ENCODE measurements around the gene BCL2L1.
"Not testable (repeated sequence)": the region's sequence is repeated elsewhere in the genome, so short reads cannot be mapped to it uniquely, and the experiment has no call there.

The BCL2L1 gene

DNA sequence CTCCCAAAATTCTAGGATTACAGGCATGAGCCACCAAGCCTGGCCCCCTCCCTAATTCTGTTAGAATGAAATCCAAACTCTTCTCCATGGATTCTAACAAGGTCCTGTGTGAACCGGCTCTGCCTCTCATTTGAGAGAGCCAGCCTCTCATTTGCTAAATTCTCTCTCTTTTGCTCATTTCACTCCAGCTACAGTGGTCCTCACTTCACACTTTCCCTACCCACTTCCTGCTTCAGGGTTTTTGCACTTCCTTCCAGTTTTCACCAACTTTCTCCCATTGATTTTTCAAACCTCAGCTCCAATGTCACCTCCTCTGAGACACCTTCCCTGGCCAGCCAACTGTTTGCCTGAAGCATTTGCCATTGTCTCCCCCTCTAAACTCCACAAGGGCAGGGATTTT lies 79.8 kb downstream of the BCL2L1 start:
- no peaks in the 10 kb centered on the region for H3K9me3 ChIP-seq (replicated peaks; ENCODE audit: low read length)
- H3K4me1 ChIP-seq (ENCODE audit: control insufficient read depth, insufficient read depth, low read length): no peaks in the 10 kb centered on the region
- H3K27me3 ChIP-seq (ENCODE audit: control insufficient read depth, insufficient read depth, low read length): peaks cover 11% of the 10 kb centered on the region
- no peak overlapping the region for H3K4me2 ChIP-seq (ENCODE audit: low read length)
- H3K4me3 ChIP-seq (ENCODE audit: low read length): no peak overlapping the region
- H3K9ac ChIP-seq (ENCODE audit: low read depth, low read length): no peak overlapping the region
- no peaks in the 10 kb centered on the region for H3K36me3 ChIP-seq (ENCODE audit: insufficient read depth, low read length)

DNA sequence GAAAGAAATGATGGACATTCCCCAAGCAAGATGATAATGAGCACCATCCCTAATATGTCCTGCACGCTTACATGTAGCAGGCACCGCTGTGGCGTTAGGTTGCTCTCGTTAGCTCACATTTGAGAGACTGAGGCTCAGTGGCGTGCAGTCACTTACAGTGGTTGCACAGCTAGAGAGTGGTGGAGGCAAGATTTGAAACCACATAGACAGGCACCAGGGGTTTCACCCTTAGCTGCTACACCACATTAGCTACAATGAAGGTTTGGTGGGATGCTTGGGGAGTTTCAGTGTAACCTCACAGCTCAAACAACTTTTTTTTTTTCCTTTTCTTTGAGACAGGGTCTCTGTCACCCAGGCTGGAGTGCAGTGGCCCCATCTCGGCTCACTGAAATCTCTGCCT lies 81.3 kb downstream of the BCL2L1 start:
- Histone ChIP-seq H3K27me3 (ENCODE audit: control insufficient read depth, insufficient read depth, low read length) (peaks cover 11% of the 10 kb centered on the region), H3K4me3 (ENCODE audit: low read length) (no peak overlapping the region), H3K36me3 (ENCODE audit: insufficient read depth, low read length) (no peaks in the 10 kb centered on the region), H3K4me2 (ENCODE audit: low read length) (no peak overlapping the region), H3K4me1 (ENCODE audit: control insufficient read depth, insufficient read depth, low read length) (no peaks in the 10 kb centered on the region), H3K9me3 (replicated peaks; ENCODE audit: low read length) (no peaks in the 10 kb centered on the region), H3K9ac (ENCODE audit: low read depth, low read length) (no peak overlapping the region)

DNA sequence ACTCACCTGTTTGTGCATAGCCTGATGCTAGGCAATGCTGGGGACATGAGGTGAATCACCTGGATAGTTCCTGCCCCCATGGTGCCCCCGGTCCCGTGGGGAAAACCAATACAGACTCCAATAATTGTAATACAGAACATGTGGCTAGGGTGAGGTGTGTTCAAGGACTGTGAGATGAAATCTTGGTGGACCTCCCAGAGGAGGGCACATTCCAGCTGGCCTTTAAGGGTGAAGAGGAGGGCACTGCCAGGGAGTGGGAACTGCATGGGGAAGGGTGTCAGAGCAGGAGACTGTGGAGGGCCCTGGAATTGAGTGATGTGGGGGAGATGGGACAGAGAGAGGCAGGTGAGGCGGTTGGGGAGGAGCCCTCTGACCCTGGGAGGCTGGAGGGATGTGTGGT lies 82.4 kb downstream of the BCL2L1 start:
- Histone ChIP-seq H3K27me3 (ENCODE audit: control insufficient read depth, insufficient read depth, low read length) (peaks cover 11% of the 10 kb centered on the region), H3K9ac (ENCODE audit: low read depth, low read length) (no peak overlapping the region), H3K4me1 (ENCODE audit: control insufficient read depth, insufficient read depth, low read length) (no peaks in the 10 kb centered on the region), H3K36me3 (ENCODE audit: insufficient read depth, low read length) (no peaks in the 10 kb centered on the region), H3K4me2 (ENCODE audit: low read length) (no peak overlapping the region), H3K9me3 (replicated peaks; ENCODE audit: low read length) (no peaks in the 10 kb centered on the region), H3K4me3 (ENCODE audit: low read length) (no peak overlapping the region)

DNA sequence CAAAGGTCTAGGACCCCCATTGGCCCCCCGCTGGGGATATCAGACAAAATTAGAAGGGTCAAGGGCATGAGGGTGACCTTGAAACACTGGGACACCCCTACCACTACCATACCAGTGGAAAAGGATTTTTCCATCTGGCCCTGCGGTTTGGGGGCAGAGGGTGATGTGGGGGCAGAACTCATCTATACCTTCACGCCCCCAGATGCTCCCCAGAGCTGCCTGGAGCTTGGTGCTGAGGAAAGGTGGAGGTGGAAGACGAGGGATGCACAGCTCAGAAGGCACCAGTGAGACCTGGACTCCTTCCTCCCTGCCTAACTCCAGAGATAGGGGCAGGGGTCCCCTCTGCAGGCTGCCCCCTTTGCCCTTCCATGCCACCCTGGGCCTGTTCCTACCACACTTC lies 83.9 kb downstream of the BCL2L1 start:
- Histone ChIP-seq H3K9me3 (replicated peaks; ENCODE audit: low read length) (no peaks in the 10 kb centered on the region), H3K4me2 (ENCODE audit: low read length) (no peak overlapping the region), H3K27me3 (ENCODE audit: control insufficient read depth, insufficient read depth, low read length) (peaks cover 11% of the 10 kb centered on the region), H3K36me3 (ENCODE audit: insufficient read depth, low read length) (no peaks in the 10 kb centered on the region), H3K9ac (ENCODE audit: low read depth, low read length) (no peak overlapping the region), H3K4me1 (ENCODE audit: control insufficient read depth, insufficient read depth, low read length) (no peaks in the 10 kb centered on the region), H3K4me3 (ENCODE audit: low read length) (no peak overlapping the region)

DNA sequence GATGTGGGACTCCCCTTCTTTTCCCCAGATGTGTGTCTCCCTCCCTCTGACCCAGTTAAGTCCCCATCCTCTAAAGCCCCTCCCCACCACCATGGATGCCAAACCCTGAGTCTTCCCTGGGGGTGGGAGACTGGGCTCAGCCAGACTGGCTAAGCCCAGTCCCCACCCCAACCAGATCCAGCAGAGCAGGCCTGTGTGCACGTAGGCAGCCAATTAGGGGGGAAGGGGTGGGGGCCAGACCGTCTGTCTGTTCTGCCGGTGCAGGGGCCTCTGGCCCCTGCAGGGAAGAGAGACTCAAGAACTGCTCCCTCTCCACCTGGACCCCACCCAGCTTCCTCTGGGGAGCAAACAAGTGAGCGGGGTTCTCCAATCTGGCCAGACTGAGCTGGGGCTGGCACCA lies 84.4 kb downstream of the BCL2L1 start:
- no peak overlapping the region for H3K9ac ChIP-seq (ENCODE audit: low read depth, low read length)
- H3K4me1 ChIP-seq (ENCODE audit: control insufficient read depth, insufficient read depth, low read length): no peaks in the 10 kb centered on the region
- H3K4me2 ChIP-seq (ENCODE audit: low read length): no peak overlapping the region
- no peaks in the 10 kb centered on the region for H3K36me3 ChIP-seq (ENCODE audit: insufficient read depth, low read length)
- peaks cover 11% of the 10 kb centered on the region for H3K27me3 ChIP-seq (ENCODE audit: control insufficient read depth, insufficient read depth, low read length)
- no peaks in the 10 kb centered on the region for H3K9me3 ChIP-seq (replicated peaks; ENCODE audit: low read length)
- H3K4me3 ChIP-seq (ENCODE audit: low read length): no peak overlapping the region

DNA sequence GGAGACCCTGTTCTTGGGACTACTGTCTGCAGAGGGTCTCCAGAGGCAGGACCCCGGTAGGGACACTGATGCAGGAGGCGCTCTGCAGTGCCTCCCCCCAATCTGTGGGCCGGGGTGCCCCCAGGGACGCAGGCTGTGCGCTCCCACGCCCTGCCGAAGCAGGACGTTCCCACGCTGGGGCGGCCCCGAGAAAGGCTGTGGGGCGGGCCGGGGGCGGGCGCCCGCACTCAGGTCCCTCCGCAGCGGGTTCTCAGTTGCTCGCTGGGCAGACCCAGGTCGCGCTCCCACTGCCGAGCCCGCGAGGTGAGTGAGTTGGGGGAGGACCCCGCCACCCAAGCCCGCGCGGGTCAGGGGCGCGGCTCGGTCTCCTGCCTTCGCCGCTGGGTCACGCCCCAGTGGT lies 85.0 kb downstream of the BCL2L1 start, which contains the start of gene COX4I2:
COX4I2 (plus strand) TSS at position 253 of the 400 bp plus-strand sequence. CDS start 1,106 bp downstream, outside the sequence.
- Histone ChIP-seq H3K4me1 (ENCODE audit: control insufficient read depth, insufficient read depth, low read length) (no peaks in the 10 kb centered on the region), H3K36me3 (ENCODE audit: insufficient read depth, low read length) (no peaks in the 10 kb centered on the region), H3K9me3 (replicated peaks; ENCODE audit: low read length) (no peaks in the 10 kb centered on the region), H3K4me3 (ENCODE audit: low read length) (no peak within 1 kb of the TSS), H3K4me2 (ENCODE audit: low read length) (no peak within 1 kb of the TSS), H3K9ac (ENCODE audit: low read depth, low read length) (no peak within 1 kb of the TSS), H3K27me3 (ENCODE audit: control insufficient read depth, insufficient read depth, low read length) (peaks cover 11% of the 10 kb centered on the region)

DNA sequence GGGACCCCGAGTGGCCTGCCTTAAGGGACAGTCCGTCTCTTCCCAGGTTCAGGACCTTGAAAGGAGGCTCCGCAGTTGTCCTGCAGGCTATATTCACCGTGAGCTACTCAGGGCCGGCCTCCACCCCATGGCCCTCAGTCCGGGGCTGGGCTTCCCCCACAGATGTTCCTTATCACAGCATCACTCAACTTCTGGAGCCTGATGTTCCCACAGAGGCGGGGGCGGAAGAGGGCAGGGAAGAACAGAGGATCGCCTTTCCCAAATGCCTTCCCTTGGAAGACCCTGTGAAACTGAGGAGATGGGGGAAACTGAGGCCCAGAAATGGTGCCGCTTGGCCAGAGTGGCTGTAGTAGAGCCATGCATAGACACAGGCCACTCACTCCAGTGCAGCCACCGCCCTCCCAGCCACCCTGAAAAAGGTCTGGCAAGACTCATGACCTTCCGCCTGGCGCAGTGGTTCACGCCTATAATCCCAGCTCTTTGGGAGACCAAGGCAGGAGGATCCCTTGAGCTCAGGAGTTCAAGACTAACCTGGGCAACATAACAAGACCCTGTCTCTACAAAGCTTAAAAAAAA lies 89.2 kb downstream of the BCL2L1 start:
- H3K4me1 ChIP-seq (ENCODE audit: control insufficient read depth, insufficient read depth, low read length): no peaks in the 10 kb centered on the region
- H3K4me3 ChIP-seq (ENCODE audit: low read length): no peak overlapping the region
- H3K9me3 ChIP-seq (replicated peaks; ENCODE audit: low read length): no peaks in the 10 kb centered on the region
- H3K4me2 ChIP-seq (ENCODE audit: low read length): no peak overlapping the region
- H3K9ac ChIP-seq (ENCODE audit: low read depth, low read length): no peak overlapping the region
- H3K27me3 ChIP-seq (ENCODE audit: control insufficient read depth, insufficient read depth, low read length): no peaks in the 10 kb centered on the region
- no peaks in the 10 kb centered on the region for H3K36me3 ChIP-seq (ENCODE audit: insufficient read depth, low read length)

DNA sequence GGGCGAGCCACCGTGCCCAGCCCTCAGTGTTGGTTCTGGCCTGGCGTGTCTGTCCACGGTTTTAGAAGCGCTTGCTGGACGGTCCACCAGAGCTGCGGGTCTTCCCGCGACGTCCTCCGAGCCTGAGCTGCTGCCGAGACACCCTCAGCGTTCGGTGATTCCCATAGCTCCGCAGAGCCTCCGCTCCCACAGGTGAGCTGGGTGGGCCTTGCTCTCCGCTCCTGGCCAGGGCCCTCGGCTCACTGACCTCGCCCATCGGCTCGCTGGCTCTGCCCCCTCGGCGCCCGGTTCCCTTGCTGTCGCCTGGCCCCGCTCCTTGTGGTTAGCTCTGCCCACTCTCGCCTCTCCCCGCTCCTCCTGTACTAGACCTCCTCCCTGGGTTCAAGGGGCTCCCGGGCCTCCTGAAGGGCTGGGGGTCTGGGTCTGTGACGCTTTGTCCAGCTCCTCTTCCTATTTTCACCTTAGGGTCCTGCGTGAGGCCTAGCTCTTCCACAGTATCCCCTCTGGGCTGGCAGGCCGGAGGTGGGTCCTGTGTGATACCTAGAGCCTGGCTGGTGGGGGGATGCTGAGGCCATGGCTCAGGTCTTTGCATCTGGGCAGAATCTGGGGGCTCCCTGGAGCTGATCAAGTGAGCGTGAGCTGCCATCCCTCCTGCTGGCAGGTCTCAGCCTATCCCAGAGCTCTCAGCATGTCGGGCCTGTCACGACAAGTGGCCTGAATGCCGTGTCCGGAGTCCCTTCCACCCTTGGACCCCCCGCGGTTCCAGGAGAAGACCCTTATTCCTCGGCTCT lies 89.9 kb downstream of the BCL2L1 start:
- H3K4me1 ChIP-seq (ENCODE audit: control insufficient read depth, insufficient read depth, low read length): no peaks in the 10 kb centered on the region
- no peak overlapping the region for H3K4me3 ChIP-seq (ENCODE audit: low read length)
- no peak overlapping the region for H3K9ac ChIP-seq (ENCODE audit: low read depth, low read length)
- H3K4me2 ChIP-seq (ENCODE audit: low read length): no peak overlapping the region
- H3K36me3 ChIP-seq (ENCODE audit: insufficient read depth, low read length): no peaks in the 10 kb centered on the region
- no peaks in the 10 kb centered on the region for H3K27me3 ChIP-seq (ENCODE audit: control insufficient read depth, insufficient read depth, low read length)
- H3K9me3 ChIP-seq (replicated peaks; ENCODE audit: low read length): no peaks in the 10 kb centered on the region

DNA sequence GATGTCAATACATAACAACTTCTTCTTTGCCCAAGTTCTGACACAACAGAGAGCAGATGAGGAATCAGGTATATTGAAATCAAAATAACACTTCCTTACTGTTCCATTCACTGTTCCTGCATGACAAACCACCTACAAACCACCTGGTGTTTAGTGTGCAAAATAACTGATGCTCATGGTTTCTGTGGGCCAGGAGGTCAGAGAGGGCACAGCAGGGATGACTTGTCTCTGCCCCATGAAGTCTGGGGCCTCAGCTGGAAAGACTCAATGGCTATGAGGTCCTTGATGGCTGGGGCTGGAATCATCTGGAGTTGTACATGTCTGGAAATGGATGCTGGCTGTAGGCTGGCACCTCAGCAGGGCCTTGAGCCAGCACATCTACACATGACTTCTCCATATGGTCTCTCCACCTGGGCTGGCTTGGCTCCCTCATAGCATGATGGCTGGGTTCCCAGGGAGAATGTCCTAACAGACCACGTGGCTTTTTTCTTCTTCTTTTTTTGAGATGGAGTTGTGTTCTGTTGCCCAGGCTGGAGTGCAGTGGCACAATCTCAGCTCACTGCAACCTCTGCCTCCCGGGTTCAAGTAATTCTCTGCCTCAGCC lies 92.4 kb downstream of the BCL2L1 start:
- H3K9ac ChIP-seq (ENCODE audit: low read depth, low read length): no peak overlapping the region
- no peaks in the 10 kb centered on the region for H3K27me3 ChIP-seq (ENCODE audit: control insufficient read depth, insufficient read depth, low read length)
- H3K36me3 ChIP-seq (ENCODE audit: insufficient read depth, low read length): no peaks in the 10 kb centered on the region
- H3K4me1 ChIP-seq (ENCODE audit: control insufficient read depth, insufficient read depth, low read length): no peaks in the 10 kb centered on the region
- H3K4me3 ChIP-seq (ENCODE audit: low read length): no peak overlapping the region
- no peak overlapping the region for H3K4me2 ChIP-seq (ENCODE audit: low read length)
- no peaks in the 10 kb centered on the region for H3K9me3 ChIP-seq (replicated peaks; ENCODE audit: low read length)

DNA sequence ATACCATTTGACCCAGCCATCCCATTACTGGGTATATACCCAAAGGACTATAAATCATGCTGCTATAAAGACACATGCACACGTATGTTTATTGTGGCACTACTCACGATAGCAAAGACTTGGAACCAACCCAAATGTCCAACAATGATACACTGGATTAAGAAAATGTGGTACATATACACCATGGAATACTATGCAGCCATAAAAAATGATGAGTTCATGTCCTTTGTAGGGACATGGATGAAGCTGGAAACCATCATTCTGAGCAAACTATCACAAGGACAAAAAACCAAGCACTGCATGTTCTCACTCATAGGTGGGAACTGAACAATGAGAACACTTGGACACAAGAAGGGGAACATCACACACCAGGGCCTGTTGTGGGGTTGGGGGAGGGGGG lies 94.6 kb downstream of the BCL2L1 start:
- not testable (repeated sequence) for H3K9ac ChIP-seq (ENCODE audit: low read depth, low read length); H3K9me3 ChIP-seq (replicated peaks; ENCODE audit: low read length); H3K4me1 ChIP-seq (ENCODE audit: control insufficient read depth, insufficient read depth, low read length); H3K4me2 ChIP-seq (ENCODE audit: low read length); H3K36me3 ChIP-seq (ENCODE audit: insufficient read depth, low read length); H3K27me3 ChIP-seq (ENCODE audit: control insufficient read depth, insufficient read depth, low read length); H3K4me3 ChIP-seq (ENCODE audit: low read length)

DNA sequence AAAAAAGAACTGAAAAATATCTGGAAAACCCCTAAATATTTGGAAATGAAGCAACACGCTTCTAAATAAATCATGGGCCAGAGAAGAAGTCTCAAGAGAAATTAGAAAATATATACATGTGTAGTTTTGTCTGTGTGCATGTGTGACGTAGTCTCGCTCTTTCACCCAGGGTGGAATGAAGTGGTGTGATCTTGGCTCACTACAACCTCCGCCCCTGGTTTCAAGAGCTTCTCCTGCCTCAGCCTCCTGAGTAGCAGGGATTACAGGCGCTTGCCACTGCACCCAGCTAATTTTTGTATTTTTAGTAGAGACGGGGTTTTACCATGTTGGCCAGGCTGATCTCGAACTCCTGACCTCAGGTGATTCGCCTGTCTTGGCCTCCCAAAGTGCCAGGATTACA lies 96.1 kb downstream of the BCL2L1 start:
- not testable (repeated sequence) for H3K9me3 ChIP-seq (replicated peaks; ENCODE audit: low read length); H3K9ac ChIP-seq (ENCODE audit: low read depth, low read length); H3K4me3 ChIP-seq (ENCODE audit: low read length); H3K36me3 ChIP-seq (ENCODE audit: insufficient read depth, low read length); H3K4me1 ChIP-seq (ENCODE audit: control insufficient read depth, insufficient read depth, low read length); H3K27me3 ChIP-seq (ENCODE audit: control insufficient read depth, insufficient read depth, low read length); H3K4me2 ChIP-seq (ENCODE audit: low read length)

DNA sequence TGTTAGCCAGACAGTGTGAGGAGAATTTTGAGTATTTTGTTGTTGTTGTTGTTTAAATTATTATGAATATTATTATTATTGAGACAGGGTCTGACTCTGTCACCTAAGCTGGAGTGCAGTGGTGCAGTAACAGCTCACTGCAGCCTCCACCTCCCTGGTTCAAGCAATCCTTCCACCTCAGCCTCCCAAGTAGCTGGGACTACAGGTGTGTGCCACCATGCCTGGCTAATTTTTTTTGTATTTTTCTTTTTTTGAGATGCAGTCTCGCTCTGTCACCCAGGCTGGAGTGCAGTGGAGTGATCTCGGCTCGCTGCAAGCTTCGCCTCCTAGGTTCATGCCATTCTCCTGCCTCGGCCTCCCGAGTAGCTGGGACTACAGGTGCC lies 99.6 kb downstream of the BCL2L1 start:
- H3K4me1 ChIP-seq (ENCODE audit: control insufficient read depth, insufficient read depth, low read length); H3K36me3 ChIP-seq (ENCODE audit: insufficient read depth, low read length); H3K4me2 ChIP-seq (ENCODE audit: low read length); H3K9ac ChIP-seq (ENCODE audit: low read depth, low read length); H3K4me3 ChIP-seq (ENCODE audit: low read length); H3K27me3 ChIP-seq (ENCODE audit: control insufficient read depth, insufficient read depth, low read length); H3K9me3 ChIP-seq (replicated peaks; ENCODE audit: low read length): not testable (repeated sequence)
